ENCODE data around the gene DCDC2. TPM values are rescaled to one million over a fixed set of nuclear protein-coding genes. Genes with fewer than 3 reads are reported as not detected.

Gene DCDC2
- total RNA-seq, 1 donor from 2014 or later, result 5.5 TPM

DNA sequence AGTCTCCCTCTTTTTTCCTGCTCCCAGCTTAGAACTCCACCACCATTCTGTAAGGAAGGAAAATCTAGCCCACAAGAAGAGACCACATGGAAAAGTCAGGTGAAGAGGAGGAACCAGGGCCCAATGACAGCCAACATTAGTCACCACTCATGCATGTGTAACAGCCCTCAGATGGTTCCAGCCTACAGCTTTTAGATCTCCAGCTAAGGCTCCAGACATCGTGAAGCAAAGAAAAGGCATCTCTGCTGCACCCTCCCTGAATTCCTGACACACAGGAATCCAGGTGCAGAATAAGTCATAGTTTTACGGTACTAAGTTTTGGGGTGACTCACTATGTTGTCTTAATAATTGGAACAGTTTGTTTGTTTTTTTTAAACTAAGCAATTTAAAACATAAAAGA, 25.5 kb downstream of the DCDC2 start:
- H3K9me3 Mint-ChIP-seq, result no peaks in the 10 kb centered on the region
- DNase-seq (ENCODE audit: extremely low spot score, unreplicated experiment), result no peak

DNA sequence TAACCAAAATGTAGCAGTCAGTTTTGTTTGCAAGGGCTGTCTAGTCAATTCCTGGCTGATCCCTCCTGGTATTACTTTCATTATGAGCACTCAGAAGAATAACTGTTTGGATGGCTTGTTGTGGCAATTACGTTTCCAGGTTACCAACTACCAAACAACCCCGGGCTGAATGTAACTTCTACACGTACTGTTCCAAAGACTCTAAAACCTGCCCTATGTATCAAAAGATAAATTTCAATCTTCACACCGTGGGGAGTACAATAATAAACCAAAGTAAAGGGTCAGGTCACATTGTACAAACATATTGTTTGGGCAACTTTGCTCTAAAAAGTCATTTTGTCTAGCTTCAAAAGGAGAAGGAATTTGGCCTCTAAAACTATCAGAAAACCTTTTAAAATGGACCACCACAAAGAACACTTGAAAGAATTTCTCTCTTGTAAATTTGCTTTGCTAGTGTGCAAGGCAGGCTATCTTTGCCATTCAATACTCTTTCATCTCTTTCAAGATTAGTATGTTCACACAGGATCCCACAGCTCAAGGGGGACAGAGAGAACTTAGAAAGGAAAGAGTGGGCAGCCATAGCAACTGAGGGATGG, 27.6 kb downstream of the DCDC2 start:
- no peaks in the 10 kb centered on the region for H3K27me3 Mint-ChIP-seq
- no peak for DNase-seq (ENCODE audit: extremely low spot score, unreplicated experiment)
- TF ChIP-seq, protein P1, sequence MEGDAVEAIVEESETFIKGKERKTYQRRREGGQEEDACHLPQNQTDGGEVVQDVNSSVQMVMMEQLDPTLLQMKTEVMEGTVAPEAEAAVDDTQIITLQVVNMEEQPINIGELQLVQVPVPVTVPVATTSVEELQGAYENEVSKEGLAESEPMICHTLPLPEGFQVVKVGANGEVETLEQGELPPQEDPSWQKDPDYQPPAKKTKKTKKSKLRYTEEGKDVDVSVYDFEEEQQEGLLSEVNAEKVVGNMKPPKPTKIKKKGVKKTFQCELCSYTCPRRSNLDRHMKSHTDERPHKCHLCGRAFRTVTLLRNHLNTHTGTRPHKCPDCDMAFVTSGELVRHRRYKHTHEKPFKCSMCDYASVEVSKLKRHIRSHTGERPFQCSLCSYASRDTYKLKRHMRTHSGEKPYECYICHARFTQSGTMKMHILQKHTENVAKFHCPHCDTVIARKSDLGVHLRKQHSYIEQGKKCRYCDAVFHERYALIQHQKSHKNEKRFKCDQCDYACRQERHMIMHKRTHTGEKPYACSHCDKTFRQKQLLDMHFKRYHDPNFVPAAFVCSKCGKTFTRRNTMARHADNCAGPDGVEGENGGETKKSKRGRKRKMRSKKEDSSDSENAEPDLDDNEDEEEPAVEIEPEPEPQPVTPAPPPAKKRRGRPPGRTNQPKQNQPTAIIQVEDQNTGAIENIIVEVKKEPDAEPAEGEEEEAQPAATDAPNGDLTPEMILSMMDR (conservative IDR thresholded peaks at IDR 0.05), result no peak
- H3K27ac Mint-ChIP-seq, result peak overlapping the region; percentile 43
- H3K36me3 Mint-ChIP-seq, result no peaks in the 10 kb centered on the region
- H3K4me1 Mint-ChIP-seq (ENCODE audit: unreplicated experiment), result peaks cover 7% of the 10 kb centered on the region
- H3K9me3 Mint-ChIP-seq, result no peaks in the 10 kb centered on the region
- H3K4me3 Mint-ChIP-seq, result no peak overlapping the region

More for the DNA sequence above, 25.5 kb downstream of the DCDC2 start:
- no peaks in the 10 kb centered on the region for H3K27me3 Mint-ChIP-seq
- H3K4me1 Mint-ChIP-seq (ENCODE audit: unreplicated experiment), result peaks cover 7% of the 10 kb centered on the region
- H3K4me3 Mint-ChIP-seq, result no peak overlapping the region
- TF ChIP-seq, protein P1 (conservative IDR thresholded peaks at IDR 0.05), result no peak
- no peaks in the 10 kb centered on the region for H3K36me3 Mint-ChIP-seq
- no peak overlapping the region for H3K27ac Mint-ChIP-seq

DNA sequence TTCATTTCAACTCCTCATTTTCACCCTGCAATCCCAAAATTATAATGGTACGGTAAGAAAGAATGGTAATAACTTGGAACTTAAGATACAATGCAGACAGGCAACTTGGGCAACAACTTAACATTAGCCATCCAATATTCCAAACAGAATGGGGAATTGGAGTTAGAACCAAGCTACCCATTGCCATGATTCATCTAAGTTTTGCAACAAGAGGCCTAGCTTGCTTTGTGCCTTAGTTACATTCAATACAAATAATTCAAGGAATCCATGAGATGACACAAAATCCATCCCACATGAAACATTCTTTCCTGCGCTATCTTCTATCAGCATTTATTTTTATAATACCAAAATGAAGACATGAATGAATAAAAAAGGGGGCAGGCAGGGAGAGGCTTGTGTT, 28.4 kb downstream of the DCDC2 start:
- Mint-ChIP-seq H3K9me3 (no peaks in the 10 kb centered on the region), H3K4me1 (ENCODE audit: unreplicated experiment) (peaks cover 12% of the 10 kb centered on the region), H3K4me3 (no peak overlapping the region), H3K36me3 (no peaks in the 10 kb centered on the region), H3K27ac (no peak overlapping the region), H3K27me3 (no peaks in the 10 kb centered on the region)
- TF ChIP-seq, protein P1 (conservative IDR thresholded peaks at IDR 0.05), result no peak
- no peak for DNase-seq (ENCODE audit: extremely low spot score, unreplicated experiment)

DNA sequence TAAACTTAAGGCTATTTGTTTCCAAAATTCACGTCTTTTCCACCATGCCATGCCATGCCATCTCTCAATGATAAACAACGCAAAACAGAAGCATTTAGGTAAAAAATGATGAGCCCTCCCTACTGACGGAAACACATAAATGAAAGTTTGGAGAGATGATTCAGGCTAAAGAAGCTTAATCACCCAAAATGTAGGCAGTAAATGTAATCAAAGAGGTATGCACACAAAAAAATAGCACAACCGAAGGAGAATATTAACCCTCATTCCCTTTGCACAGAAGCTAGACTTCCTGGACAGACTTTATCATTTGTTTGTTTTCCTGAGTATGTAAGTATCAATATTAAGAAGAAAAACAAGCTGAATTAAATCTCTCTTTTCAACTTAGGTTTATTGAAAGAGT, 28.8 kb downstream of the DCDC2 start:
- Mint-ChIP-seq H3K9me3 (no peaks in the 10 kb centered on the region), H3K27me3 (no peaks in the 10 kb centered on the region), H3K4me1 (ENCODE audit: unreplicated experiment) (peaks cover 14% of the 10 kb centered on the region), H3K27ac (no peak overlapping the region), H3K4me3 (no peak overlapping the region), H3K36me3 (no peaks in the 10 kb centered on the region)
- TF ChIP-seq, protein P1 (conservative IDR thresholded peaks at IDR 0.05), result no peak
- DNase-seq (ENCODE audit: extremely low spot score, unreplicated experiment), result no peak

DNA sequence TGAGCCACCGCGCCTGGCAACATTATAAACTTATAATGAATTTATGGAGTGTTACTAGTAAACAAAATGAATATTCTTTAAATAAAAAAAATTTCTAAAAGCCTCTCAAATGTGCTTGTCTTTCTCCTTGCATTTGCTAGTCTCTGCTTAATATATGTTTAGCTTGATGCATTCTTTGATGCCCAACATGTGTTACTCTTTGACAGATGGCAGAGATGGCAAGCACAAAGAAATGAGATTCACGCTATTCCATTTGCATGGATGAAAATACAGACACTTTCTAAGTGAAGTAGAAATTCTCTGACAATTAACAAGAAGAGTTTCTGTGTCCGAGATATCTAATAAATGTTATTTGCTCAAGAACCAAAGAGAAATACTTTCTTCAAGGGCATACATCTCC, 30.1 kb downstream of the DCDC2 start:
- no peaks in the 10 kb centered on the region for H3K9me3 Mint-ChIP-seq
- TF ChIP-seq, protein P1 (conservative IDR thresholded peaks at IDR 0.05), result no peak
- H3K4me3 Mint-ChIP-seq, result no peak overlapping the region
- H3K4me1 Mint-ChIP-seq (ENCODE audit: unreplicated experiment), result peaks cover 21% of the 10 kb centered on the region
- H3K36me3 Mint-ChIP-seq, result no peaks in the 10 kb centered on the region
- no peak for DNase-seq (ENCODE audit: extremely low spot score, unreplicated experiment)
- H3K27me3 Mint-ChIP-seq, result no peaks in the 10 kb centered on the region
- no peak overlapping the region for H3K27ac Mint-ChIP-seq

DNA sequence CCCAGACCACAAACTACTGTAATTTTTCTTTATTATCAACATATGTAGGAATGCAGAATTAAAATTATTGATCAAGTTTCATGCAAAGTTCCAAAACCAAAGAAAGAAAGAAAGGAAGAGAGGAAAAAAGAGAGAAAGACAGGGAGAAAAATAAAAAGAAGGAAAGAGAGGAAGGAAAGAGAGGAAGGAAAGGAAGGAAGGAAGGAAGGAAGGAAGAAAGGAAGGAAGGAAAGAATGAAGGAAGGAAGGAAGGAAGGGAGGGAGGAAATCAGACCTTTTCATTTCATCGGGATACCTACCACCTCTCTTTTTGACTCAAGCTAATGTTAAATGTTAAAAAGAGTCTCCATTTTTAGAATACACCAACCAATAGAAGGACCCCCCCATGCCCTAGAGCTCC, 31.9 kb downstream of the DCDC2 start:
- TF ChIP-seq, protein P1 (conservative IDR thresholded peaks at IDR 0.05), result no peak
- no peaks in the 10 kb centered on the region for H3K9me3 Mint-ChIP-seq
- H3K27me3 Mint-ChIP-seq, result no peaks in the 10 kb centered on the region
- peaks cover 28% of the 10 kb centered on the region for H3K4me1 Mint-ChIP-seq (ENCODE audit: unreplicated experiment)
- H3K36me3 Mint-ChIP-seq, result no peaks in the 10 kb centered on the region
- H3K4me3 Mint-ChIP-seq, result no peak overlapping the region
- DNase-seq (ENCODE audit: extremely low spot score, unreplicated experiment), result no peak
- H3K27ac Mint-ChIP-seq, result no peak overlapping the region
